Left lung (tissue), 10 donors: Measurements from ENCODE around the gene TMEM86A. TPM values are rescaled to one million over a fixed set of nuclear protein-coding genes. Genes with fewer than 3 reads are reported as not detected.

Experiments
- ATAC-seq: fragments of 200-7000 bp; cut with Tn5 transposase; one replicate; pipeline ENCODE4 v1.9.1; 2020; ENCODE audit warnings: moderate library complexity
- DNase-seq, 4 donors: peaks; one replicate each; pipeline ENCODE4 v3.0.0-alpha.2; 2013 to 2020
- H3K27ac ChIP-seq, 2 donors: fragments of 200-600 bp; sonication (generic) in 1 of 2; one replicate each; pipeline versions ENCODE4 v1.5.0 to v1.8.0; 2020 to 2021
- H3K27me3 ChIP-seq, 2 donors: fragments of 200-600 bp; sonication (generic) in 1 of 2; one replicate each; pipeline versions ENCODE4 v1.5.0 to v1.8.0; 2020 to 2021
- H3K36me3 ChIP-seq, 2 donors: fragments of 200-600 bp; sonication (generic) in 1 of 2; one replicate each; pipeline versions ENCODE4 v1.5.0 to v1.8.0; 2020 to 2021
- H3K4me1 ChIP-seq, 2 donors: fragments of 200-600 bp; one replicate each; pipeline ENCODE4 v1.8.0; 2021
- H3K4me3 ChIP-seq, 2 donors: fragments of 200-600 bp; sonication (generic) in 1 of 2; one replicate each; pipeline versions ENCODE4 v1.5.0 to v1.8.0; 2020 to 2021; ENCODE audit warnings: mild to moderate bottlenecking in 1 of 2
- H3K9me3 ChIP-seq, 2 donors: fragments of 200-600 bp; sonication (generic) in 1 of 2; one replicate each; pipeline versions ENCODE4 v1.5.0 to v1.8.0; 2020 to 2021
- intact Hi-C, 2 donors: fragments of 100-400 bp; cut with DNase I; formaldehyde crosslinking; loops; one replicate each; pipeline versions ENCODE4 v1.11.2 to v1.14.2; 2022
- polyA plus RNA-seq, 6 donors: library from polyadenylated mRNA; unstranded; fragments of 120-200 nt; gene quantifications; one replicate each; pipeline ENCODE4 v1.2.1, GENCODE V29; 2013; ENCODE audit not compliant: insufficient read length in 6 of 6
- total RNA-seq, 2 donors: library from RNA; stranded (reverse); fragmentation: NEBNext Ultra II Directional; extraction: Animal tissue kit (Norgen Biotek cat#: 25700); gene quantifications; one replicate each; pipeline ENCODE4 v1.2.1, GENCODE V29; 2021
- TF ChIP-seq, protein P1 (sequence below), 2 donors: fragments of 200-600 bp; sonication (generic) in 1 of 2; IDR thresholded peaks; one replicate each; pipeline versions ENCODE4 v1.5.0 to v1.8.0; 2021; ENCODE audit warnings: antibody characterized with exemption in 2 of 2
- donor health status: DM: no; HTN: yes; CAD: no.
- donor health status: DM: no; HTN: no; CAD: no.

The TMEM86A gene
- total and polyA plus RNA-seq, 8 donors, result 3.2 to 9.1 (median 3.8) TPM

DNA sequence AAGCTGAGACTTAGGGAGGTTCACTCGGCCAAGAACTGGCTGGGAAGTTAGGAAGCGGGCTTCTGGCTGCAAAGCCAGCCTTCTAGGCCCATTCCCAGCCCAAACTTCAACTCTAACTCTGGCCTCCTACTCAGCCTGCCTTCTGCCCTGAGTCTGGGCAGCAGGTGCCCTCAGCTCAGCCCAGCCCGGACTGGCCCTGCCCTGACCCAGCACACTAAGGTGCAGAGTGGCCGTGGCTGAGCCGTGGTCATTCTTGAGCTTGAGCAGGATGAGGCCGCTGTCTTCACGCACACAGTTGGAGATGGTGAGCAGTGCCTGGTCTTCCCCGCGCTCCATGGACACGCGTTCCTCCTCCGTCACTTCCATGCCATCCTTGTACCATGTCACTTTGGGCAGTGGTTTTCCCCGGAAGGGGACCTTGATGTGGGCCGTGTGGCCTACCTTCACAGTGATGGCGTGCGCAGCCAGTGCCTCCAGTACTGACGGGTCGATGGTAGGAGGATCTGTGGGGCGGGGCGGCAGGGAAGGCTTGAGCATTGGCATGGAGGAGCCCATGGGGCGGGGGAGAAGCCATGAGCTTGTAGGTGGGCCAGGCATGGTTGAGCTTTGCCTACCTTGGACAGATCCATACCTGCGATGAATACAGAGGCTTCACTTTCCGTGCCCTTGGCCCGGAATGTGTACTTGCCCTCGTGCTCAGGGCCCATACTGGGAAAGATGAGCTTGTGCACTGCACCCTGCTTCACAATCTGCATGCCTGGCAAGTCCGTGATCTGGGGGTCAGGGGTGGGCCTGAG is 15.3 kb downstream of the TMEM86A start:
- H3K4me1 ChIP-seq, result no peaks in the 10 kb centered on the region
- intact Hi-C loops, result no loop called here
- no peaks in the 10 kb centered on the region for H3K36me3 ChIP-seq
- no peak overlapping the region for H3K27ac ChIP-seq
- DNase-seq (no peak), ATAC-seq (no peak)
- H3K4me3 ChIP-seq, result no peak overlapping the region
- H3K9me3 ChIP-seq, result no peaks in the 10 kb centered on the region
- TF ChIP-seq, protein P1, sequence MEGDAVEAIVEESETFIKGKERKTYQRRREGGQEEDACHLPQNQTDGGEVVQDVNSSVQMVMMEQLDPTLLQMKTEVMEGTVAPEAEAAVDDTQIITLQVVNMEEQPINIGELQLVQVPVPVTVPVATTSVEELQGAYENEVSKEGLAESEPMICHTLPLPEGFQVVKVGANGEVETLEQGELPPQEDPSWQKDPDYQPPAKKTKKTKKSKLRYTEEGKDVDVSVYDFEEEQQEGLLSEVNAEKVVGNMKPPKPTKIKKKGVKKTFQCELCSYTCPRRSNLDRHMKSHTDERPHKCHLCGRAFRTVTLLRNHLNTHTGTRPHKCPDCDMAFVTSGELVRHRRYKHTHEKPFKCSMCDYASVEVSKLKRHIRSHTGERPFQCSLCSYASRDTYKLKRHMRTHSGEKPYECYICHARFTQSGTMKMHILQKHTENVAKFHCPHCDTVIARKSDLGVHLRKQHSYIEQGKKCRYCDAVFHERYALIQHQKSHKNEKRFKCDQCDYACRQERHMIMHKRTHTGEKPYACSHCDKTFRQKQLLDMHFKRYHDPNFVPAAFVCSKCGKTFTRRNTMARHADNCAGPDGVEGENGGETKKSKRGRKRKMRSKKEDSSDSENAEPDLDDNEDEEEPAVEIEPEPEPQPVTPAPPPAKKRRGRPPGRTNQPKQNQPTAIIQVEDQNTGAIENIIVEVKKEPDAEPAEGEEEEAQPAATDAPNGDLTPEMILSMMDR (IDR thresholded peaks at IDR 0.05), result no peak
- no peaks in the 10 kb centered on the region for H3K27me3 ChIP-seq

DNA sequence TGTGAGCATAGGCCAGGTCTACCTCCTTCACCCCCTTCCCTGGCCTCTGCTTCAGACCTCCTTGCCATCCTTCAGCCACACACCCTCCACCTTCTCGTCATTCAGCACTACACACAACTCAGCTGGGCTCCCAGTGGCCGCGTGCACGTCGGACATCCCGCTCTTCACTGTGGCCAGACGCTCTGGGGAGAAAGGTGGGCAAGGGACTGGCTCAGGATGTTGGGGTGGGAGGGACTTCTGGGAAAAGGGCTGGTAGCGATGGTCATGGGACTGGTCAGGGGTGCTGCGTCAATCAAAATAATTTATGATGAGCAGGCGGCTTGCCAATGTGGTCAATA is 15.8 kb downstream of the TMEM86A start:
- DNase-seq, result no peak
- H3K9me3 ChIP-seq, result no peaks in the 10 kb centered on the region
- H3K36me3 ChIP-seq, result no peaks in the 10 kb centered on the region
- TF ChIP-seq, protein P1 (IDR thresholded peaks at IDR 0.05), result no peak
- no peaks in the 10 kb centered on the region for H3K4me1 ChIP-seq
- H3K4me3 ChIP-seq, result no peak overlapping the region
- no peak overlapping the region for H3K27ac ChIP-seq
- no peak for ATAC-seq
- no peaks in the 10 kb centered on the region for H3K27me3 ChIP-seq
- intact Hi-C loops, result no loop called here

DNA sequence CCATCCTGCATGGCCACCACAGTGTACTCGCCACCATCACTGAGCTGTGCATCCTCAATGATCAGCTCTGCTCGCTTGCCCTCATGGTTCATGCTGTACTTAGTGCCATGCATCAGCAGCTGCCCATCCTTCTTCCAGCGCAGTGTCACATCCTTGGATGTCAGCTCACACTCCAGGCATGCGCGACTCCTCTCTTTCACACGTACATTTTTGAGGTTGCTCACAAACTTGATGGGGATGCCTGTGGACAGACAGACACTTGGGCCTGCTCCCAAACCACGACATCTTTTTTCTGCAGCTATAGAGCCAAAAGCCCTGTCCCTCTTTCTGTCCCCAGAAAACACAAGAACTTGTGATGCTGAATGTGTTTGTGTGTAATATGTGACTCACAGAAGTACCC is 16.9 kb downstream of the TMEM86A start:
- no peaks in the 10 kb centered on the region for H3K9me3 ChIP-seq
- no peak overlapping the region for H3K4me3 ChIP-seq
- H3K36me3 ChIP-seq, result no peaks in the 10 kb centered on the region
- intact Hi-C loops, result no loop called here
- H3K4me1 ChIP-seq, result no peaks in the 10 kb centered on the region
- H3K27ac ChIP-seq, result no peak overlapping the region
- ATAC-seq (no peak), DNase-seq (no peak)
- H3K27me3 ChIP-seq, result peaks cover 0 to under 1% of the 10 kb centered on the region in 2 donors
- TF ChIP-seq, protein P1 (IDR thresholded peaks at IDR 0.05), result no peak

DNA sequence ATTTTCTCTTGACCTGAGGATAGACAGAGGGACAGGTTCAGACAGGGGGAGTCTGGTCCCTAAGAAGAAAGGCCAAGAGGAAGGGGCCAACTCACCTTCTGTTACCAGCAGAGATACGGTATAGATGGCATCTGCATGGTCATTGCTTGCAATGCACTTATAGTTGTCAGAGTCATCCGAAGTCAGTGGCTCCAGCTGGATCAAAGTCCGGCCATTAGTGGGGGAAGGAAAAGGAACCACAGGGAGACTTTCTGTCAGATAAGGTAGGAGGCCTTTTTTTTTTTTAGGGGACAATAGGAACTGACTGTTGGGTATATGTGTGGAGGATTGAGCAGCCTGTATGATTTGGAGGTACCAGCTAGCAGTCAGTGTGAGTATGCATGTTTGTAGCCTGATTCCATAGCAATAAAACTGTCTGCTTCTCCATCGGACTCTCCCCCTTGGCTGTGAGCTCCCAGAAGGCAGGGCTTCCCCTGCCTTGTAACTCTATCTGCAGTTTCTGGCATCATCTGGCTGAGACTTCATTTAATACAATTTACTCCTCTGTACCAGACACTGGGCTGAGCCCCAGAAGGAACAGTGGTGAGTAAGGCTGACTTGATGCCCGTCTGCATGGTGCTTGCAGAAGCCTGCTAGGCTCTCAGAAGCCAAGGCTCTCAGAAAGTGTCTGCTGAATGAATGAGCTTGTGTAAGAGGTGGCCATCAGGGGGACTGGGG is 21.7 kb downstream of the TMEM86A start:
- H3K36me3 ChIP-seq, result no peaks in the 10 kb centered on the region
- H3K4me1 ChIP-seq, result peaks cover 0 to 16% of the 10 kb centered on the region in 2 donors
- peaks cover 0 to 12% of the 10 kb centered on the region in 2 donors for H3K27me3 ChIP-seq
- H3K4me3 ChIP-seq, result no peak overlapping the region
- TF ChIP-seq, protein P1 (IDR thresholded peaks at IDR 0.05), result no peak
- no peak for ATAC-seq
- no peaks in the 10 kb centered on the region for H3K9me3 ChIP-seq
- H3K27ac ChIP-seq, result peak overlapping the region in 1 of 2 donors; percentile 54
- DNase-seq, result peak in 1 of 4 donors; percentile 28
- intact Hi-C loops, result no loop called here

DNA sequence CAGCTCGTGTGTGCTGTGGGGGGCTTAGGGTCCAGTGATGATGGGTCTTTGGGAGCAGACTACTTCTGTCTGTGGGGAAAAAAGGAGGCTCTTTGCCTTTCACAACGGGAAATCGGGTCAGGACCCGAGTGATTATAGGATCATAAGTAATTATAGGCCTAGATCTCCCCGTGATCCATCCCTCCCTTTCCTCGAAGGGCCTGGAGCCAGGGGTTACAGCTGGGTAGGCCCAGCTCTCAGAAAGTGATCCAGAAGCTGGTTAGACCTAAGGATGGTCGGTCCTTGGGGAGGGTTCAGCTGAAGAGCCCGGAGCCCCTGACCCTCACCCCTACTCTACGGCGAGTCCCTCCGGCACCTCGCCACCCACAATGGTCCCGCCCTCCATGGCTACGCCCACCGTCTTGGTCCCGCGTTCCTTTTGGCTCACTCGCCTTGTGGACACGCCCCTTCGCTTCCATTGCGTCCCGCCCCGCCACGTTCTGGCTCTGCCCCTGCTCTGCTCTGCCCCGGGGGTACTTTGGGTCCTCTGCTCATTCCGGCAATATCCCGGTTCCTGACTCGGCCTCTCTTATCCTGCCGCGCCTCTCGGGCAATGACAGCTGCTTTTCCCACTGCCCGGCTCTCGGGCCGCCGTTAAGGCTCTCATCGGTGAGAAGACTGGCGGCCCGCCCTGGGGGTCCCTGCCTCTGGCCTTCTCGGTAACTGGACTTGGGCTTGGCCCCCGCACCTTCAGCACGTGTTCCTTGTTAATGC is 22.4 kb downstream of the TMEM86A start:
- DNase-seq (peak; percentile 77 to 93 (median 89)), ATAC-seq (peak; percentile 97)
- Histone ChIP-seq H3K4me3 (peak overlapping the region; percentile 45 to 57), H3K9me3 (no peaks in the 10 kb centered on the region), H3K27ac (peak overlapping the region; percentile 54 to 57), H3K36me3 (no peaks in the 10 kb centered on the region), H3K27me3 (peaks cover 0 to 12% of the 10 kb centered on the region in 2 donors), H3K4me1 (peaks cover 0 to 16% of the 10 kb centered on the region in 2 donors)
- TF ChIP-seq, protein P1 (IDR thresholded peaks at IDR 0.05), result no peak
- intact Hi-C loops, result no loop called here
